NOMO-1 treated with dmso at 0.1 percent for 144 hours (cell line): Measurements from ENCODE around the gene FIGLA.
"Not testable (repeated sequence)": the region's sequence is repeated elsewhere in the genome, so short reads cannot be mapped to it uniquely, and the experiment has no call there.

Experiments
- DNase-seq: peaks from one replicate; lab custom pipeline; 2025; ENCODE audit not compliant: unreplicated experiment; lab: John Stamatoyannopoulos, UW

Gene FIGLA

GRCh38 chr2:70747284-70747683 lies 43.2 kb downstream of the FIGLA start:
- DNase-seq: no peak

DNA sequence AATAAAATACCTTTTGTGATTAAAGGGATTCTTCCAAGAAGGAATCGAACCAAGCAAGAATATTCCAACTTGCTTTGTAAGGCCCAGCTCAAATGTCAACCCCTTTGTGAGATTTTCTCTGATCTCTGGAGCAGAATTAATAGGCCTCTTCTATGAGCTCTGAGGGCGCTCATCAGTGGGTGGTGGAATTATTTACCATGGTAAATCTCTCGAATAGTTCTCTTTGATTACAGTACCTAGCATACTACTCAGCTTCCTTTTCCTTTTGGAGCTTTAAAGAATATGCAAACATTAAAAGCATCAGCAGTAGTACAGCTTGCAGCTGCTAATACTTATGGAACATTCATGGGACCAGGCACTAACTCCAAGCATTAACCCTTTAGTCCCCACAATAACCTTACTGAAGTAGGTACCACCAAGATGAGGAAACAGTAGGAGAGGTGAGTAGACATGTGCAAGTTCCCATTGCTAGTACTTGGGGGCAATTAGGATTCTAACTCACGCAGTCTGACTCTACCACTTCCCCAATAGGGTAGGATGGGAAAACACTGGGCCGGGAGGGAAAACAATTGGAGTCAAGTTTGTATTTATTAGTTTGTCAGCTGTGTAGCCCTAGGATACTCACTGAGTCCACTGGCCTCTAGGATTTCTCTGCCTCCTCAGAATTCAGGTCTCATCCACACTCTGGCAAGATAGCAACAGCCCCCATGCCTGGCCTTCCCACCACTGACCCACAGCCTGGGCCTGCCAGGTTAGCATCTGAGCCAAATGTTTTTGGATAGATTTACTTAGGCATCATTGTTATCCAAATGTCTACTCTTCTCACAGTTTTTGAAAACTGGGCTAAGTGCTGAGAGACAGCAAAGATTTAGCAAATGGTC lies 44.1 kb downstream of the FIGLA start:
- no peak for DNase-seq

- DNase-seq: no peak
These were observed 45.1 kb downstream of the FIGLA start for GRCh38 chr2:70745276-70745825.

- no peak for DNase-seq
These were observed 46.0 kb downstream of the FIGLA start for GRCh38 chr2:70744397-70744796.

DNA sequence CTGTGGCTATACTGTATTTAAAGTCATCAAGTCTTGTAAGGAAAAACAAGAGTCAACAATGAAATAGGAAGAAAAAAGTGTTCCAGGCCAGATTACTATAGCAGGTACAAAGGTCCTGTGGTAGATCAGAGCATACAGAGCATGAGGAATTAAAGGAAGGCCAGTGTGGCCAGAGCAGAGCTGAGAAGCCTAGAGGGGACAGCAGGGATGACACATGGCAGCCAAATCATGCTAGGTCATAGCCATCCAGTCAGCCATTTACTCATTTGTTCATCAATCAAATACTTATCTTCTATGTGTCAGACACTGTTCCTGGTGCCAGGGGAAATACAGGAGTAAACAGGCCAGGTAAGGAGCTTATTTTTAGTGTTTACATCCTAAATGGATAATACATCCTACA lies 46.8 kb downstream of the FIGLA start:
- no peak for DNase-seq

GRCh38 chr2:70743068-70743467 lies 47.4 kb downstream of the FIGLA start:
- no peak for DNase-seq

GRCh38 chr2:70739492-70739891 lies 51.0 kb downstream of the FIGLA start:
- not testable (repeated sequence) for DNase-seq

DNA sequence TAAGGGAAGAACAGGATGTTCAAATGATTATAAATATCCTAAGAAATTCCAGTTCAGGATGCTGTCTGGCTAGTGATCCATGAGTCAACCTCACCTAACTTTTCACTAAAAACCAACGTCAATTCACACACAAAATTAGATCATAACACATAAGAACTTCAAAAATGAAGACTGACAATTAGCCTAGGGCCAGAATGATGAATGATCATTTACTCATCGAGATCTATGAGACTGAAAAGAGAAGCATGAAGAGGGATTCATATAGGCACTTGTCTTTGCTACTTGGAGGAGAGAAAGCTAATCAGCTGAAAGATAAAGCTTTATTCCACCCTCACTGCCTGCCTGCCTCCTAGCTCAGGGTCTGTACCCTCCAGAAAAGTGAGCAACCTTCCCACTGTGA lies 52.3 kb downstream of the FIGLA start:
- no peak for DNase-seq

- DNase-seq: no peak
These were observed 55.4 kb downstream of the FIGLA start for GRCh38 chr2:70735071-70735470.

DNA sequence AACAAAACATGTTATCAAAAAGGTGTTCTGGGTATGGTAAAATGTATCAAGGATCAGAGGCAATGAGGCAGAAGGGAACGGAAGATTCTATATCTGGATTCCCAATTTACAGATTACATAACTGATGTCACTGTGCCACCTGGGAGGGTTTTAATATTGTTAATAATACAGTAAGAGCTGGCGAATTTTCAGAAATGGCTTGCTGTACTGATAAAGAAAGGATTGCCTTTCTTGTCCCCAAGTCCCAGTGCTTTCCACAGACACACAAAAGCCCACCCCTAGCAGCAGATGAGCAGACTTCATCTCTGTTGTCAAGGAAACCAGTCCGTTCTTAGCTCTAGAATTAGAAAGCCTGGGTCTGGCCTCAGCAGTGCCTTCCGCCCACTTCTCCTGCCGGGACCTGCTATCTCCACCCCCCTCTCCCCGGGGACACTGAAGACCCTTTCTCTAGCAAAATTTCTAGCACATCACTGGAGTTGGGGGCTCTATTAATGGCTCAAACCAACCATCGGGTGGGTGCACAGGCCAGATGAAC lies 56.7 kb downstream of the FIGLA start:
- no peak for DNase-seq

- DNase-seq: no peak
These were observed 57.4 kb downstream of the FIGLA start for GRCh38 chr2:70732766-70733645.

- no peak for DNase-seq
These were observed 59.7 kb downstream of the FIGLA start for GRCh38 chr2:70730730-70731129.

DNA sequence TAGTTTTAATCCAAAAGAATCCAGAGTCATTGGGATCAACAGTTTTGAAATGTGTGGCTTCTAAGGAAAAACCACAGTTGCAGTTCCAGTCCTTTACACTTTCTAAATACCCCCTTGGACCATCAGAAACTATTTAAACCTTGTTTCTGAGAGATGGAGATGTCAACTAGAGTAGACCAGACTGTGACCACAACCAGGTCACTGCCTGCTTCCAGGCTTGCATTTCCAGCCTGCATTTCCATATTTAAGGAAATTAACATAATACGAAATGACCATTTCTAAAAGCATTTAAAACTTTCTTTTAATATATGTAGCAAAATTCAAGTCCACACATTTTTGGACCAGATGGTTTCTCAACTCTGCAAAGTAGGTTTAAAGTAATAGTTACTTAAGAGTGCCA lies 60.8 kb downstream of the FIGLA start:
- no peak for DNase-seq

GRCh38 chr2:70728128-70728527 lies 62.3 kb downstream of the FIGLA start:
- DNase-seq: no peak
